GM10248 (cell line): ENCODE data around the gene MYO9A.
"Not testable (repeated sequence)": the region's sequence is repeated elsewhere in the genome, so short reads cannot be mapped to it uniquely, and the experiment has no call there.

Experiments
- CTCF ChIA-PET: fragments of 300-600 bp; sonication (Branson Sonifier 250); formaldehyde crosslinking; extraction: SDS; loops from one replicate; lab custom pipeline; 2021; ENCODE audit warnings: antibody characterized with exemption; lab: Yijun Ruan, JAX
- POLR2A ChIA-PET: fragments of 350-650 bp; sonication (Branson Sonifier 250); formaldehyde crosslinking; extraction: SDS; loops from one replicate; lab custom pipeline; 2020; ENCODE audit warnings: antibody characterized with exemption; lab: Yijun Ruan, JAX
- DNase-seq: peaks from one replicate; pipeline ENCODE4 v3.0.0; 2012; ENCODE audit errors: extremely low spot score
- CTCF ChIP-seq: IDR thresholded peaks from 2 replicates; pipeline ENCODE4 v1.5.1; 2012; ENCODE audit warnings: mild to moderate bottlenecking, low read depth; ENCODE audit errors: extremely low read depth, missing control alignments, control extremely low read depth

Gene MYO9A

GRCh38 chr15:72086920-72087648 is 30.9 kb downstream of the MYO9A start:
- TF ChIP-seq CTCF = no peak
- no peak for DNase-seq
- CTCF ChIA-PET = interaction anchor here (0.8 to 1.6 kb wide), 2 partner anchors 13 to 45 kb away, joined by 3 read pairs; no protein-coding TSS in a partner anchor
- POLR2A ChIA-PET = interaction anchor here (0.5 kb wide), 1 partner anchor 12 kb away, joined by 8 read pairs; no protein-coding TSS in a partner anchor

GRCh38 chr15:72086010-72086697 is 31.8 kb downstream of the MYO9A start:
- TF ChIP-seq CTCF = no peak
- no peak for DNase-seq
- POLR2A ChIA-PET = interaction anchor here (0.5 kb wide), 1 partner anchor 13 kb away, joined by 8 read pairs; no protein-coding TSS in a partner anchor
- CTCF ChIA-PET = interaction anchor here (0.8 kb wide), 1 partner anchor 12 kb away, joined by 3 read pairs; no protein-coding TSS in a partner anchor

GRCh38 chr15:72082176-72082575 is 35.8 kb downstream of the MYO9A start:
- POLR2A ChIA-PET = no interaction called here
- no peak for TF ChIP-seq CTCF
- CTCF ChIA-PET = interaction anchor here (1.3 kb wide), 1 partner anchor 9 kb away, joined by 3 read pairs; no protein-coding TSS in a partner anchor
- no peak for DNase-seq

- POLR2A ChIA-PET = no interaction called here
Measured at GRCh38 chr15:72078887-72079286, 39.1 kb downstream of the MYO9A start.

GRCh38 chr15:72077950-72078349 is 40.0 kb downstream of the MYO9A start:
- DNase-seq = no peak
- CTCF ChIA-PET = interaction anchor here (1.1 to 2.0 kb wide), 3 partner anchors 12 to 63 kb away, joined by 3 to 6 read pairs (median 4); no protein-coding TSS in a partner anchor
- no peak for TF ChIP-seq CTCF
- POLR2A ChIA-PET = no interaction called here

More at GRCh38 chr15:72078887-72079286, 39.1 kb downstream of the MYO9A start:
- CTCF ChIA-PET = interaction anchor here (1.1 to 2.0 kb wide), 3 partner anchors 11 to 64 kb away, joined by 3 to 6 read pairs (median 4); no protein-coding TSS in a partner anchor
- DNase-seq = peak; percentile 25
- TF ChIP-seq CTCF = no peak

GRCh38 chr15:72074335-72075060 is 43.5 kb downstream of the MYO9A start:
- no peak for TF ChIP-seq CTCF
- ChIA-PET CTCF (interaction anchor here (0.9 to 1.8 kb wide), 7 partner anchors 9 to 274 kb away, joined by 3 to 5 read pairs (median 4); no protein-coding TSS in a partner anchor), POLR2A (no interaction called here)
- no peak for DNase-seq

- POLR2A ChIA-PET, DNase-seq, CTCF ChIA-PET: not testable (repeated sequence)
Measured at GRCh38 chr15:72071448-72071825, 46.5 kb downstream of the MYO9A start.
